Measurements from ENCODE around the gene TP53I11. TPM values are rescaled to one million over a fixed set of nuclear protein-coding genes. Genes with fewer than 3 reads are reported as not detected.

TP53I11 gene
- total RNA-seq, 1 experiment from 2014 or later, result 42.4 TPM

DNA sequence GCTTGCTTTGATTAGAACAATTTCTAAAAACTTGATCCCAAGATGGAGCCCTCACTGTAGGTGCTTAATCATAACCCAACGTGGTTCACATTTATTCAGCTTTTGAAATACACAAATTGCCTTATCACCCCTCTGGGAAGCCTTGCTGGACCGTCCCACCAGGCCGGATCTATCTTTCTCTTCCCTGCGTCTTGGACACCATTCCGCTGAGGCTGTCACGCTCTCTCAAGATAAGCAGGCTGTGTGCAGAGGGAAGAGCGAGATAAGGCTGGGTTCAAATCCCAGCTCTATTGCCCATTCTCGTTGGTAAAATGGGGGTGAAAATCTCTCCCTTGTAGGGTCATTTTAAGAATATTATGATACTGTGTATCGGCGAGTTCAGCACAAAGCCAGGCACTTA, 20.5 kb upstream of the TP53I11 start:
- TF ChIP-seq TP53 (CRISPR knock-in tag; IDR thresholded peaks at IDR 0.05), result no peak
- Mint-ChIP-seq H3K4me3 (no peak overlapping the region), H3K36me3 (no peaks in the 10 kb centered on the region), H3K27ac (no peak overlapping the region), H3K27me3 (ENCODE audit: low read depth) (no peaks in the 10 kb centered on the region), H3K9me3 (no peaks in the 10 kb centered on the region), H3K4me1 (peaks cover 8% of the 10 kb centered on the region)
- ATAC-seq (no peak), DNase-seq (ENCODE audit: low spot score) (no peak)
- CTCF ChIA-PET, result interaction anchor here (1.3 to 3.2 kb wide), 2 partner anchors 35 to 51 kb away, joined by 5 to 10 read pairs; no protein-coding TSS in a partner anchor
- POLR2A ChIA-PET, result no interaction called here

- Mint-ChIP-seq H3K4me1 (peaks cover 8% of the 10 kb centered on the region), H3K4me3 (no peak overlapping the region), H3K9me3 (no peaks in the 10 kb centered on the region), H3K27me3 (ENCODE audit: low read depth) (no peaks in the 10 kb centered on the region), H3K36me3 (no peaks in the 10 kb centered on the region), H3K27ac (no peak overlapping the region)
- no peak for DNase-seq (ENCODE audit: low spot score)
- TF ChIP-seq, protein P1, sequence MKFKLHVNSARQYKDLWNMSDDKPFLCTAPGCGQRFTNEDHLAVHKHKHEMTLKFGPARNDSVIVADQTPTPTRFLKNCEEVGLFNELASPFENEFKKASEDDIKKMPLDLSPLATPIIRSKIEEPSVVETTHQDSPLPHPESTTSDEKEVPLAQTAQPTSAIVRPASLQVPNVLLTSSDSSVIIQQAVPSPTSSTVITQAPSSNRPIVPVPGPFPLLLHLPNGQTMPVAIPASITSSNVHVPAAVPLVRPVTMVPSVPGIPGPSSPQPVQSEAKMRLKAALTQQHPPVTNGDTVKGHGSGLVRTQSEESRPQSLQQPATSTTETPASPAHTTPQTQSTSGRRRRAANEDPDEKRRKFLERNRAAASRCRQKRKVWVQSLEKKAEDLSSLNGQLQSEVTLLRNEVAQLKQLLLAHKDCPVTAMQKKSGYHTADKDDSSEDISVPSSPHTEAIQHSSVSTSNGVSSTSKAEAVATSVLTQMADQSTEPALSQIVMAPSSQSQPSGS (CRISPR knock-in tag; IDR thresholded peaks at IDR 0.05; ENCODE audit: borderline replicate concordance, low read depth), result no peak
- no peak for ATAC-seq
- CTCF ChIA-PET, result interaction anchor here (1.0 to 3.2 kb wide), 2 partner anchors 52 to 59 kb away, joined by 3 to 10 read pairs; no protein-coding TSS in a partner anchor
- POLR2A ChIA-PET, result interaction anchor here (1.5 kb wide), 1 partner anchor 9 kb away, joined by 4 read pairs; no protein-coding TSS in a partner anchor
These were observed 19.6 kb upstream of the TP53I11 start for GRCh38 chr11:44970293-44970692.

DNA sequence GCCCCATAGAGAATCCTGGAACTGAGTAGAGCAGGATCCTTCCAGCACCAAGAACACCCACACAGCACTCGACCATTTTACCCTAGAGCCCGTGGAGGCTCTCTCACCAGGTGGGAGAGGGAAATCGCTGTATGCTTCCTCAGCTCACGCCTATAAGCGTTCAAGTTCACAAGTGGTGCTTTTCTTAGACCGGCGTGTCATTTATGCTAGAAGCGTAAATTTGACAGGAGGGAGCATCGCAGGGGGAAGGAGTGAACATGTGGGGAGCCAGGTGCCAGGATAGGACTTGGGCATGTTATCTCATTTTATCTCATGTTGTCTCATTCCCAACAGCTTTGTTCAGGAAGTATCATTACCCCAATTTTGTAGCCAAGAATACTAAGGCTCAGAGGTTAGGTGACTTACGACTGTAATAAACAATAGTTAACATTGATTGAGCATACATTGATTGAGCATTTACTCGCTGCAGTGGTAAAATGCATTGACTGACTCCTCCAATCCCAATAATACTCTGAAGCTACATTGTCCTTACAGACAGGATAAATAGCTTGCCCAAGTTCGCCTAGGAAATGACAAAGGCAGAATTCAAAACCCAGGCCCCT, 19.1 kb upstream of the TP53I11 start:
- ChIA-PET CTCF (interaction anchor here (1.0 to 3.2 kb wide), 3 partner anchors 33 to 58 kb away, joined by 3 to 10 read pairs (median 6); no protein-coding TSS in a partner anchor), POLR2A (interaction anchor here (1.5 kb wide), 1 partner anchor 10 kb away, joined by 4 read pairs; no protein-coding TSS in a partner anchor)
- ATAC-seq, result no peak
- Mint-ChIP-seq H3K9me3 (no peaks in the 10 kb centered on the region), H3K4me3 (no peak overlapping the region), H3K36me3 (no peaks in the 10 kb centered on the region), H3K27ac (no peak overlapping the region), H3K4me1 (peaks cover 13% of the 10 kb centered on the region), H3K27me3 (ENCODE audit: low read depth) (no peaks in the 10 kb centered on the region)
- DNase-seq (ENCODE audit: low spot score), result no peak
- TF ChIP-seq ZBTB21 (CRISPR knock-in tag; IDR thresholded peaks at IDR 0.05; ENCODE audit: borderline replicate concordance) (no peak), JAZF1 (CRISPR knock-in tag; IDR thresholded peaks at IDR 0.05) (no peak), MXD4 (CRISPR knock-in tag; IDR thresholded peaks at IDR 0.05; ENCODE audit: borderline replicate concordance) (no peak), ZMAT4 (CRISPR knock-in tag; IDR thresholded peaks at IDR 0.05) (no peak), ZNF317 (CRISPR knock-in tag; IDR thresholded peaks at IDR 0.05; ENCODE audit: borderline replicate concordance, low read depth) (no peak), NFYB (CRISPR knock-in tag; conservative IDR thresholded peaks at IDR 0.05; ENCODE audit: low read depth) (no peak), ZNF121 (CRISPR knock-in tag; IDR thresholded peaks at IDR 0.05) (no peak), CDX4 (CRISPR knock-in tag; IDR thresholded peaks at IDR 0.05; ENCODE audit: borderline replicate concordance) (no peak)
- TF ChIP-seq, protein P1 (CRISPR knock-in tag; IDR thresholded peaks at IDR 0.05; ENCODE audit: borderline replicate concordance, low read depth), result no peak
- TF ChIP-seq, protein P2, sequence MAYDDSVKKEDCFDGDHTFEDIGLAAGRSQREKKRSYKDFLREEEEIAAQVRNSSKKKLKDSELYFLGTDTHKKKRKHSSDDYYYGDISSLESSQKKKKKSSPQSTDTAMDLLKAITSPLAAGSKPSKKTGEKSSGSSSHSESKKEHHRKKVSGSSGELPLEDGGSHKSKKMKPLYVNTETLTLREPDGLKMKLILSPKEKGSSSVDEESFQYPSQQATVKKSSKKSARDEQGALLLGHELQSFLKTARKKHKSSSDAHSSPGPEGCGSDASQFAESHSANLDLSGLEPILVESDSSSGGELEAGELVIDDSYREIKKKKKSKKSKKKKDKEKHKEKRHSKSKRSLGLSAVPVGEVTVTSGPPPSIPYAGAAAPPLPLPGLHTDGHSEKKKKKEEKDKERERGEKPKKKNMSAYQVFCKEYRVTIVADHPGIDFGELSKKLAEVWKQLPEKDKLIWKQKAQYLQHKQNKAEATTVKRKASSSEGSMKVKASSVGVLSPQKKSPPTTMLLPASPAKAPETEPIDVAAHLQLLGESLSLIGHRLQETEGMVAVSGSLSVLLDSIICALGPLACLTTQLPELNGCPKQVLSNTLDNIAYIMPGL (CRISPR knock-in tag; IDR thresholded peaks at IDR 0.05), result no peak

DNA sequence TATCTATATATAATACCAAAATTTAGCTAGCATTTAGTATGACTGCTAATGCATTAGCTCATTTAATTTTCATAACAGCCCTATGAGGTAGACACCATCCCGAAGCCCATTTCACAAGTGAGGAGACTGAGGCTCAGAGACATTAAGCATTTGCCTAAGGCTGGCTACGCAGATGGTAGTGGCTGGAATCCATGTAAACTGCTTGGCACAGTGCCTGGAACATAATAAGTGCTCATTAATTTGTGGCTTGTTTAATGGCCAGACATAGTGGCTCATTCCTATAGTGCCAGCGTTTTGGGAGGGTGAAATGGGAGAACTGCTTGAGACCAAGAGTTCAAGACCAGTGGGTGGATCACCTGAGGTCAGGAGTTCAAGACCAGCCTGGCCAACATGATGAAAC, 17.8 kb upstream of the TP53I11 start:
- DNase-seq (ENCODE audit: low spot score) (no peak), ATAC-seq (no peak)
- H3K36me3 Mint-ChIP-seq, result no peaks in the 10 kb centered on the region
- H3K27me3 Mint-ChIP-seq (ENCODE audit: low read depth), result no peaks in the 10 kb centered on the region
- H3K9me3 Mint-ChIP-seq, result no peaks in the 10 kb centered on the region
- no peak overlapping the region for H3K4me3 Mint-ChIP-seq
- ChIA-PET CTCF (interaction anchor here (1.2 to 3.2 kb wide), 3 partner anchors 9 to 54 kb away, joined by 4 to 10 read pairs (median 6); no protein-coding TSS in a partner anchor), POLR2A (no interaction called here)
- H3K27ac Mint-ChIP-seq, result no peak overlapping the region
- peaks cover 18% of the 10 kb centered on the region for H3K4me1 Mint-ChIP-seq
- TF ChIP-seq PRRX2 (CRISPR knock-in tag; IDR thresholded peaks at IDR 0.05) (no peak), ZNF423 (CRISPR knock-in tag; IDR thresholded peaks at IDR 0.05) (no peak), OVOL2 (CRISPR knock-in tag; IDR thresholded peaks at IDR 0.05; ENCODE audit: borderline replicate concordance) (no peak)
- TF ChIP-seq, protein P3, sequence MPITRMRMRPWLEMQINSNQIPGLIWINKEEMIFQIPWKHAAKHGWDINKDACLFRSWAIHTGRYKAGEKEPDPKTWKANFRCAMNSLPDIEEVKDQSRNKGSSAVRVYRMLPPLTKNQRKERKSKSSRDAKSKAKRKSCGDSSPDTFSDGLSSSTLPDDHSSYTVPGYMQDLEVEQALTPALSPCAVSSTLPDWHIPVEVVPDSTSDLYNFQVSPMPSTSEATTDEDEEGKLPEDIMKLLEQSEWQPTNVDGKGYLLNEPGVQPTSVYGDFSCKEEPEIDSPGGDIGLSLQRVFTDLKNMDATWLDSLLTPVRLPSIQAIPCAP (CRISPR knock-in tag; IDR thresholded peaks at IDR 0.05), result no peak
- TF ChIP-seq, protein P2 (CRISPR knock-in tag; IDR thresholded peaks at IDR 0.05), result no peak
